ENCODE data around the gene CD1B.

Gene CD1B

GRCh38 chr1:158295791-158296190 lies 35.5 kb downstream of the CD1B start:
- in situ Hi-C loops (cut with HindIII; ENCODE audit: low sequenced_read_pairs), result no loop called here
- H3K4me3 ChIP-seq (ENCODE audit: low read depth, low read length), result no peak overlapping the region
- no peak for DNase-seq (ENCODE audit: low read depth, low spot score)
- no peak for TF ChIP-seq CTCF (IDR thresholded peaks at IDR 0.05; ENCODE audit: low read depth, low read length)

DNA sequence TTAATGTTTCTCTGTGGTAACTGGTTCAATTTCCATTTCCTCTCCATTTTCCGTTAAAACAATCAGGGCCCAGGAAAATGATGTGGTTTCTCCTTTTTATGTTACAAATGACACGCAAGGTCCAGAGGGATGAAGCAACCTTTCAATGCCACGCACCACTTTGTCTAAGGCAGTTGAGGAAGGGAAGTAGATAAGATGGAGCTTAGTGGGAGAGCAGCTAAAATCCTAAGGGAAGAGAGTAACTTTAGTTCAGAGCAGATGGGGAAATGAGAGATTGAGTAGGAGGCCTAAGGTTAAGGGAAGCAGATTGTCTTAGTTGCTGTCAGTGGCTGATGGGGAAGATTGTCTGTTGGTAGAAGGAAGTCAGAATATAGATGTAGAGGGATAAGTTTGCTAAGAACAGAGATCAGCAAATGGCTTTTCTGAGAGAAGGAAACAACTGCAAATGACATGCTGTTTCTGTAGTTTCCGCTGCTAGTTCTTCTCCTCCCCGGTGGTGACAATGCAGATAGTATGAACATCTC lies 40.9 kb downstream of the CD1B start:
- in situ Hi-C loops (cut with HindIII; ENCODE audit: low sequenced_read_pairs), result no loop called here
- no peak for DNase-seq (ENCODE audit: low read depth, low spot score)
- TF ChIP-seq CTCF (IDR thresholded peaks at IDR 0.05; ENCODE audit: low read depth, low read length), result no peak
- H3K4me3 ChIP-seq (ENCODE audit: low read depth, low read length), result no peak overlapping the region

GRCh38 chr1:158289811-158290210 lies 41.5 kb downstream of the CD1B start, which contains the start of gene CD1C:
CD1C (plus strand) TSS chr1:158289923; CDS start chr1:158290065, 142 bp downstream.
- DNase-seq (ENCODE audit: low read depth, low spot score), result no peak
- TF ChIP-seq CTCF (IDR thresholded peaks at IDR 0.05; ENCODE audit: low read depth, low read length), result no peak
- no peak within 1 kb of the TSS for H3K4me3 ChIP-seq (ENCODE audit: low read depth, low read length)
- in situ Hi-C loops (cut with HindIII; ENCODE audit: low sequenced_read_pairs), result no loop called here

GRCh38 chr1:158286941-158287346 lies 44.4 kb downstream of the CD1B start:
- in situ Hi-C loops (cut with HindIII; ENCODE audit: low sequenced_read_pairs), result no loop called here
- no peak overlapping the region for H3K4me3 ChIP-seq (ENCODE audit: low read depth, low read length)
- no peak for DNase-seq (ENCODE audit: low read depth, low spot score)
- TF ChIP-seq CTCF (IDR thresholded peaks at IDR 0.05; ENCODE audit: low read depth, low read length), result no peak

- H3K4me3 ChIP-seq (ENCODE audit: low read depth, low read length), result no peak overlapping the region
- DNase-seq (ENCODE audit: low read depth, low spot score), result no peak
- TF ChIP-seq CTCF (IDR thresholded peaks at IDR 0.05; ENCODE audit: low read depth, low read length), result no peak
- in situ Hi-C loops (cut with HindIII; ENCODE audit: low sequenced_read_pairs), result no loop called here
Measured at GRCh38 chr1:158286487-158286886, 44.8 kb downstream of the CD1B start.

GRCh38 chr1:158285756-158286241 lies 45.5 kb downstream of the CD1B start:
- H3K4me3 ChIP-seq (ENCODE audit: low read depth, low read length), result no peak overlapping the region
- in situ Hi-C loops (cut with HindIII; ENCODE audit: low sequenced_read_pairs), result no loop called here
- TF ChIP-seq CTCF (IDR thresholded peaks at IDR 0.05; ENCODE audit: low read depth, low read length), result no peak
- DNase-seq (ENCODE audit: low read depth, low spot score), result no peak
